HepG2 (cell line): ENCODE data around the gene TEDC1. TPM values are rescaled to one million over a fixed set of nuclear protein-coding genes. Genes with fewer than 3 reads are reported as not detected.

Experiments used
- AFF4 ChIP-seq: sonication (generic); formaldehyde crosslinking; IDR thresholded peaks from 2 replicates; pipeline ENCODE4 v1.4.0; 2020; ENCODE audit warnings: missing genetic modification reagents
- ATF7-NPFF ChIP-seq: sonication (generic); formaldehyde crosslinking; IDR thresholded peaks from 2 replicates; pipeline ENCODE4 v1.8.1; 2023; ENCODE audit warnings: mild to moderate bottlenecking, low read depth, missing genetic modification reagents, moderate library complexity
- CENPT ChIP-seq: sonication (generic); formaldehyde crosslinking; IDR thresholded peaks from 2 replicates; pipeline ENCODE4 v1.8.0; 2022; ENCODE audit warnings: low read depth, mild to moderate bottlenecking, moderate library complexity, missing genetic modification reagents
- CTCF ChIP-seq: sonication (generic); formaldehyde crosslinking; IDR thresholded peaks from 2 replicates; pipeline ENCODE4 v1.5.0; 2020; ENCODE audit warnings: mild to moderate bottlenecking, missing genetic modification reagents, moderate library complexity
- ETS1 ChIP-seq: sonication (generic); formaldehyde crosslinking; IDR thresholded peaks from 2 replicates; pipeline ENCODE4 v1.4.0; 2020; ENCODE audit warnings: missing genetic modification reagents
- GABPB1 ChIP-seq: IDR thresholded peaks from 2 replicates; pipeline ENCODE4 v1.6.1; 2016; ENCODE audit warnings: mild to moderate bottlenecking, missing genetic modification reagents, moderate library complexity, missing compliant biosample characterization
- HMGXB4 ChIP-seq, 2 experiments: sonication (generic) in 1 of 2; formaldehyde crosslinking in 1 of 2; IDR thresholded peaks; 2 replicates each; pipeline versions ENCODE4 v1.4.0 to v1.6.1; 2018 to 2020; ENCODE audit warnings: missing genetic modification reagents in 2 of 2, borderline replicate concordance in 1 of 2, low read depth in 1 of 2, mild to moderate bottlenecking in 1 of 2, missing biosample characterization in 1 of 2
- KLF9 ChIP-seq: IDR thresholded peaks from 2 replicates; pipeline ENCODE4 v1.6.1; 2016; ENCODE audit warnings: low read depth
- NR0B2 ChIP-seq: sonication (generic); formaldehyde crosslinking; IDR thresholded peaks from 2 replicates; pipeline ENCODE4 v1.4.0; 2020; ENCODE audit warnings: mild to moderate bottlenecking, missing genetic modification reagents
- ZBTB7A ChIP-seq: sonication (generic); formaldehyde crosslinking; IDR thresholded peaks from 2 replicates; pipeline ENCODE4 v1.8.0; 2022; ENCODE audit warnings: mild to moderate bottlenecking, missing genetic modification reagents
- ZNF251 ChIP-seq: sonication (generic); formaldehyde crosslinking; IDR thresholded peaks from 2 replicates; pipeline ENCODE4 v1.9.0; 2021; ENCODE audit warnings: mild to moderate bottlenecking, missing genetic modification reagents
- polyA plus RNA-seq, 8 experiments: library from polyadenylated mRNA; depleted of rRNA in 3 of 8; stranded (reverse) in 7 of 8; unstranded in 1 of 8; fragments of >200 nt; fragmentation: Illumina TruSeq in 4 of 8; extraction: Trizol in 4 of 8; gene quantifications; 2 replicates each; pipeline versions ENCODE4 v1.2.1 to v1.2.3, GENCODE V29; 2011 to 2016; ENCODE audit warnings: low read depth in 4 of 8, missing spikeins in 1 of 8, mixed read lengths in 1 of 8; ENCODE audit not compliant: insufficient read depth in 1 of 8
- total RNA-seq, 5 experiments: library from RNA; depleted of rRNA; stranded (reverse); fragments of >200 nt; fragmentation: Illumina TruSeq; extraction: Trizol; gene quantifications; 2 replicates each; pipeline ENCODE4 v1.2.3, GENCODE V29; 2016; ENCODE audit warnings: low read depth in 1 of 5

TEDC1 gene
- total and polyA plus RNA-seq, 2 of the 13 experiments (the other 11 are each of a cell fraction or from before 2014, with no cell fraction given): 5.7 to 27.4 TPM

GRCh38 chr14:105486974-105487448 lies 4.0 kb upstream of the TEDC1 start (continued):
- peak in 1 of 2 experiments; percentile 34; a peak in 1 of 4 replicates for TF ChIP-seq HMGXB4 (CRISPR knock-in tag; IDR thresholded peaks at IDR 0.05; ENCODE audit: borderline replicate concordance in 1 of 2, low read depth in 1 of 2)
- TF ChIP-seq KLF9 (CRISPR knock-in tag): no peak
- peak; percentile 24; the same call in 1 of the 2 replicates for TF ChIP-seq GABPB1 (CRISPR knock-in tag)
- no peak for TF ChIP-seq CENPT (CRISPR knock-in tag)
- TF ChIP-seq CTCF (CRISPR knock-in tag): no peak
- peak; percentile 18; the same call in 1 of the 2 replicates for TF ChIP-seq ATF7-NPFF (CRISPR knock-in tag)
- no peak for TF ChIP-seq AFF4 (CRISPR knock-in tag)
- TF ChIP-seq NR0B2 (CRISPR knock-in tag): 0 out of 2 replicates have a peak, but pooled peaks have one; percentile 33
- TF ChIP-seq ZNF251 (CRISPR knock-in tag): no peak
- no peak for TF ChIP-seq ZBTB7A (CRISPR knock-in tag)
- no peak for TF ChIP-seq ETS1 (CRISPR knock-in tag)
